Karpas-422 (cell line): ENCODE data around the gene RFX7. TPM values are rescaled to one million over a fixed set of nuclear protein-coding genes. Genes with fewer than 3 reads are reported as not detected.
A peak's percentile ranks its signal among the peaks of the same experiment; 100 is the strongest.

ENCODE experiments used
- DNase-seq: peaks from one replicate; pipeline ENCODE4 v3.0.0-alpha.2; 2015
- H2AFZ ChIP-seq: fragments of 200-600 bp; sonication (generic); 2 replicates; pipeline ENCODE4 v1.6.1; 2014; ENCODE audit warnings: antibody characterized with exemption, low read length, mixed read lengths
- H3K27ac ChIP-seq: fragments of 200-600 bp; sonication (generic); 2 replicates; pipeline ENCODE4 v1.5.1; 2014; ENCODE audit warnings: mild to moderate bottlenecking, low read length, moderate library complexity
- H3K27me3 ChIP-seq: fragments of 200-600 bp; sonication (generic); 2 replicates; pipeline ENCODE4 v1.6.1; 2014; ENCODE audit warnings: low read length, mixed read lengths
- H3K36me3 ChIP-seq: fragments of 200-600 bp; sonication (generic); 2 replicates; pipeline ENCODE4 v1.6.1; 2014; ENCODE audit warnings: low read length, mixed read lengths; ENCODE audit not compliant: insufficient read depth
- H3K4me1 ChIP-seq: fragments of 200-600 bp; sonication (generic); 2 replicates; pipeline ENCODE4 v1.6.1; 2014; ENCODE audit warnings: mild to moderate bottlenecking, low read length, mixed read lengths
- H3K4me2 ChIP-seq: fragments of 200-600 bp; sonication (generic); 2 replicates; pipeline ENCODE4 v1.6.1; 2014; ENCODE audit warnings: low read length, low read depth, mild to moderate bottlenecking; ENCODE audit not compliant: poor library complexity, severe bottlenecking
- H3K4me3 ChIP-seq: fragments of 200-600 bp; sonication (generic); 2 replicates; pipeline ENCODE4 v1.5.1; 2014; ENCODE audit warnings: mild to moderate bottlenecking, antibody characterized with exemption, low read length, mixed read lengths
- H3K79me2 ChIP-seq: fragments of 200-600 bp; sonication (generic); 2 replicates; pipeline ENCODE4 v1.6.1; 2014; ENCODE audit warnings: mild to moderate bottlenecking, low read length, mixed read lengths
- H3K9ac ChIP-seq: fragments of 200-600 bp; sonication (generic); 2 replicates; pipeline ENCODE4 v1.6.0; 2014; ENCODE audit warnings: low read length
- H3K9me2 ChIP-seq: fragments of 200-600 bp; sonication (generic), shearing (Covaris generic); replicated peaks from 2 replicates; pipeline ENCODE4 v1.6.0; 2014; ENCODE audit warnings: mild to moderate bottlenecking, low read length, moderate library complexity; ENCODE audit not compliant: insufficient read depth
- H3K9me3 ChIP-seq: fragments of 300-700, 200-600 bp; sonication (generic); 2 replicates; pipeline ENCODE4 v1.6.1; 2014; ENCODE audit warnings: low read length, mixed read lengths
- H4K20me1 ChIP-seq: fragments of 200-600 bp; sonication (generic); 2 replicates; pipeline ENCODE4 v1.6.1; 2014; ENCODE audit warnings: mild to moderate bottlenecking, antibody characterized with exemption, low read length, low read depth; ENCODE audit not compliant: insufficient read depth
- total RNA-seq: library from RNA; depleted of rRNA; stranded (reverse); fragments of >200 nt; shearing (Covaris generic); gene quantifications from 2 replicates; pipeline ENCODE4 v1.2.3, GENCODE V29; 2014; ENCODE audit warnings: low replicate concordance

Gene RFX7
- total RNA-seq, 1 experiment from 2014 or later, result 57.3 TPM

GRCh38 chr15:56126409-56126808 lies 117.3 kb downstream of the RFX7 start:
- no peak overlapping the region for H3K9ac ChIP-seq
- peaks cover 70% of the 10 kb centered on the region for H3K79me2 ChIP-seq
- DNase-seq, result no peak
- H3K9me3 ChIP-seq, result peaks cover 19% of the 10 kb centered on the region
- peaks cover 87% of the 10 kb centered on the region for H3K36me3 ChIP-seq
- no peaks in the 10 kb centered on the region for H3K4me1 ChIP-seq
- H4K20me1 ChIP-seq, result no peaks in the 10 kb centered on the region
- no peak overlapping the region for H3K27ac ChIP-seq
- H3K4me2 ChIP-seq, result no peak overlapping the region
- no peak overlapping the region for H2AFZ ChIP-seq
- no peak overlapping the region for H3K4me3 ChIP-seq
- no peaks in the 10 kb centered on the region for H3K9me2 ChIP-seq
- H3K27me3 ChIP-seq, result no peaks in the 10 kb centered on the region

- Histone ChIP-seq H3K79me2 (peaks cover 50% of the 10 kb centered on the region), H3K9ac (no peak overlapping the region), H3K4me3 (no peak overlapping the region), H4K20me1 (no peaks in the 10 kb centered on the region), H3K36me3 (peaks cover 80% of the 10 kb centered on the region), H2AFZ (no peak overlapping the region), H3K9me3 (peaks cover 15% of the 10 kb centered on the region), H3K27ac (no peak overlapping the region), H3K4me2 (no peak overlapping the region), H3K27me3 (no peaks in the 10 kb centered on the region), H3K4me1 (no peaks in the 10 kb centered on the region), H3K9me2 (no peaks in the 10 kb centered on the region)
- DNase-seq, result no peak
Measured at GRCh38 chr15:56124391-56124790, 119.3 kb downstream of the RFX7 start.

GRCh38 chr15:56105855-56106254 lies 137.8 kb downstream of the RFX7 start:
- H3K9ac ChIP-seq, result peak overlapping the region; percentile 51
- no peak for DNase-seq
- no peaks in the 10 kb centered on the region for H3K9me2 ChIP-seq

GRCh38 chr15:56102441-56102840 lies 141.2 kb downstream of the RFX7 start:
- no peak overlapping the region for H3K4me3 ChIP-seq
- peaks cover 42% of the 10 kb centered on the region for H3K4me1 ChIP-seq
- no peak overlapping the region for H3K4me2 ChIP-seq
- no peaks in the 10 kb centered on the region for H3K9me3 ChIP-seq
- no peaks in the 10 kb centered on the region for H3K9me2 ChIP-seq
- H4K20me1 ChIP-seq, result no peaks in the 10 kb centered on the region
- H2AFZ ChIP-seq, result no peak overlapping the region
- H3K9ac ChIP-seq, result no peak overlapping the region
- peaks cover 68% of the 10 kb centered on the region for H3K79me2 ChIP-seq
- DNase-seq, result no peak
- H3K36me3 ChIP-seq, result peaks cover 46% of the 10 kb centered on the region
- H3K27ac ChIP-seq, result peak overlapping the region; percentile 91
- no peaks in the 10 kb centered on the region for H3K27me3 ChIP-seq

More at GRCh38 chr15:56105855-56106254, 137.8 kb downstream of the RFX7 start:
- Histone ChIP-seq H3K9me3 (no peaks in the 10 kb centered on the region), H3K36me3 (peaks cover 18% of the 10 kb centered on the region), H3K4me3 (peak overlapping the region; percentile 37), H3K4me1 (peaks cover 45% of the 10 kb centered on the region), H4K20me1 (no peaks in the 10 kb centered on the region), H3K27ac (peak overlapping the region; percentile 91), H3K79me2 (peaks cover 74% of the 10 kb centered on the region), H3K4me2 (peak overlapping the region; percentile 63), H2AFZ (no peak overlapping the region), H3K27me3 (no peaks in the 10 kb centered on the region)

- H3K4me3 ChIP-seq, result no peak overlapping the region
- H4K20me1 ChIP-seq, result no peaks in the 10 kb centered on the region
- H2AFZ ChIP-seq, result no peak overlapping the region
- H3K9ac ChIP-seq, result no peak overlapping the region
- H3K9me3 ChIP-seq, result no peaks in the 10 kb centered on the region
- H3K36me3 ChIP-seq, result peaks cover 77% of the 10 kb centered on the region
- DNase-seq, result no peak
- H3K4me2 ChIP-seq, result no peak overlapping the region
- H3K9me2 ChIP-seq, result no peaks in the 10 kb centered on the region
- H3K79me2 ChIP-seq, result peaks cover 40% of the 10 kb centered on the region
- H3K4me1 ChIP-seq, result peaks cover 11% of the 10 kb centered on the region
- no peaks in the 10 kb centered on the region for H3K27me3 ChIP-seq
- no peak overlapping the region for H3K27ac ChIP-seq
Measured at GRCh38 chr15:56099311-56099710, 144.4 kb downstream of the RFX7 start.

GRCh38 chr15:56098195-56098863 lies 145.3 kb downstream of the RFX7 start:
- Histone ChIP-seq H4K20me1 (no peaks in the 10 kb centered on the region; the same call in 1 of the 2 replicates), H3K27ac (no peak overlapping the region), H3K27me3 (no peaks in the 10 kb centered on the region), H3K36me3 (peaks cover 82% of the 10 kb centered on the region), H3K4me2 (no peak overlapping the region), H3K9me2 (no peaks in the 10 kb centered on the region), H3K4me3 (no peak overlapping the region), H3K4me1 (peaks cover 2% of the 10 kb centered on the region), H3K79me2 (peaks cover 30% of the 10 kb centered on the region), H2AFZ (no peak overlapping the region), H3K9ac (no peak overlapping the region), H3K9me3 (no peaks in the 10 kb centered on the region)
- DNase-seq, result no peak

GRCh38 chr15:56095406-56095805 lies 148.3 kb downstream of the RFX7 start:
- no peak overlapping the region for H3K27ac ChIP-seq
- H3K4me3 ChIP-seq, result no peak overlapping the region
- DNase-seq, result no peak
- H3K4me1 ChIP-seq, result no peaks in the 10 kb centered on the region
- H3K4me2 ChIP-seq, result no peak overlapping the region
- no peak overlapping the region for H2AFZ ChIP-seq
- H3K27me3 ChIP-seq, result no peaks in the 10 kb centered on the region
- no peaks in the 10 kb centered on the region for H3K9me2 ChIP-seq
- H3K79me2 ChIP-seq, result 0 out of 2 replicates have a peak, but pooled peaks cover 7% of the 10 kb centered on the region
- no peaks in the 10 kb centered on the region for H3K9me3 ChIP-seq
- no peak overlapping the region for H3K9ac ChIP-seq
- peaks cover 85% of the 10 kb centered on the region for H3K36me3 ChIP-seq
- H4K20me1 ChIP-seq, result no peaks in the 10 kb centered on the region; the same call in 1 of the 2 replicates

- Histone ChIP-seq H3K36me3 (peaks cover 81% of the 10 kb centered on the region), H2AFZ (no peak overlapping the region), H3K27ac (no peak overlapping the region), H3K9me2 (no peaks in the 10 kb centered on the region), H3K9ac (no peak overlapping the region), H3K9me3 (no peaks in the 10 kb centered on the region), H3K4me2 (no peak overlapping the region), H3K79me2 (no peaks in the 10 kb centered on the region), H4K20me1 (peaks cover 3% of the 10 kb centered on the region; the same call in 1 of the 2 replicates), H3K4me3 (no peak overlapping the region), H3K4me1 (no peaks in the 10 kb centered on the region), H3K27me3 (no peaks in the 10 kb centered on the region)
- no peak for DNase-seq
Measured at GRCh38 chr15:56094171-56094570, 149.5 kb downstream of the RFX7 start.
